A673 (cell line): Measurements from ENCODE around the gene OXNAD1.

ENCODE experiments used
- CTCF ChIP-seq: fragments of 300-800, 200-600 bp; sonication (generic); conservative IDR thresholded peaks from 2 replicates; pipeline ENCODE4 v1.5.1; 2017; ENCODE audit warnings: low read depth, mild to moderate bottlenecking, antibody characterized with exemption, low read length, moderate library complexity, mixed read lengths
- EZH2 ChIP-seq: fragments of 200-600 bp; sonication (generic); IDR thresholded peaks from 2 replicates; pipeline ENCODE4 v1.6.1; 2017; ENCODE audit warnings: borderline replicate concordance, low read depth, mild to moderate bottlenecking, mixed read lengths, antibody characterized with exemption, low read length; ENCODE audit not compliant: poor library complexity, severe bottlenecking

GRCh38 chr3:16309558-16309957 is 44.5 kb downstream of the OXNAD1 start:
- TF ChIP-seq CTCF = no peak
- TF ChIP-seq EZH2 = no peak
